CD14-positive monocyte (primary cell): ENCODE results near the gene ICE1. TPM values are rescaled to one million over a fixed set of nuclear protein-coding genes. Genes with fewer than 3 reads are reported as not detected.
"Not testable (repeated sequence)": the region's sequence is repeated elsewhere in the genome, so short reads cannot be mapped to it uniquely, and the experiment has no call there.

Experiments
- DNase-seq, 3 donors: peaks; one replicate each; pipeline ENCODE4 v3.0.0-alpha.2; 2011 to 2022
- H2AFZ ChIP-seq: 2 replicates; pipeline ENCODE4 v1.6.0; 2012; ENCODE audit warnings: mild to moderate bottlenecking, low read depth, low read length, inconsistent platforms; ENCODE audit not compliant: insufficient read depth, poor library complexity, severe bottlenecking
- H3K27ac ChIP-seq, 2 donors: 1 replicate in 1 of 2; 2 replicates in 1 of 2; pipeline ENCODE4 v1.5.1; 2012 to 2013; ENCODE audit warnings: low read length in 2 of 2, control low read depth in 1 of 2, inconsistent platforms in 1 of 2, low read depth in 1 of 2, mild to moderate bottlenecking in 1 of 2
- H3K27me3 ChIP-seq, 2 donors: one replicate each; pipeline versions ENCODE4 v1.6.0 to v1.6.1; 2011 to 2013; ENCODE audit warnings: low read length in 2 of 2; ENCODE audit not compliant: control insufficient read depth in 2 of 2, insufficient read depth in 2 of 2
- H3K36me3 ChIP-seq, 2 donors: replicated peaks in 1 of 2; 1 replicate in 1 of 2; 2 replicates in 1 of 2; pipeline versions ENCODE4 v1.5.1 to v1.6.1; 2012 to 2013; ENCODE audit warnings: low read length in 2 of 2, control low read depth in 1 of 2, inconsistent platforms in 1 of 2, mild to moderate bottlenecking in 1 of 2; ENCODE audit not compliant: insufficient read depth in 2 of 2, control insufficient read depth in 1 of 2
- H3K4me1 ChIP-seq, 2 donors: 1 replicate in 1 of 2; 2 replicates in 1 of 2; pipeline versions ENCODE4 v1.5.1 to v1.6.1; 2012 to 2013; ENCODE audit warnings: low read length in 2 of 2, control low read depth in 1 of 2, inconsistent platforms in 1 of 2, mild to moderate bottlenecking in 1 of 2, moderate library complexity in 1 of 2; ENCODE audit not compliant: insufficient read depth in 2 of 2, control insufficient read depth in 1 of 2
- H3K4me2 ChIP-seq: replicated peaks from 2 replicates; pipeline ENCODE3; 2012; ENCODE audit warnings: low read length, moderate library complexity, mild to moderate bottlenecking; ENCODE audit not compliant: poor library complexity, severe bottlenecking; ENCODE audit errors: extremely low read depth
- H3K4me3 ChIP-seq, 3 experiments: fragments of 200-600 bp in 1 of 3; sonication (generic) in 1 of 3; replicated peaks in 1 of 3; 1 replicate in 2 of 3; 2 replicates in 1 of 3; pipeline ENCODE4 v1.5.1; 2011 to 2013; ENCODE audit warnings: low read length in 3 of 3, mild to moderate bottlenecking in 3 of 3, control low read depth in 2 of 3, low read depth in 2 of 3, inconsistent platforms in 1 of 3, moderate library complexity in 1 of 3
- H3K79me2 ChIP-seq: 2 replicates; pipeline ENCODE4 v1.6.0; 2012; ENCODE audit warnings: mild to moderate bottlenecking, control low read depth, inconsistent platforms, low read length, moderate library complexity; ENCODE audit not compliant: insufficient read depth
- H3K9ac ChIP-seq: 2 replicates; pipeline ENCODE4 v1.6.0; 2017; ENCODE audit warnings: low read length, mild to moderate bottlenecking; ENCODE audit not compliant: insufficient read depth, poor library complexity, severe bottlenecking
- H3K9me3 ChIP-seq, 2 donors: replicated peaks in 1 of 2; 1 replicate in 1 of 2; 2 replicates in 1 of 2; pipeline versions ENCODE4 v1.5.1 to v1.6.1; 2012 to 2013; ENCODE audit warnings: low read length in 2 of 2, control low read depth in 1 of 2; ENCODE audit not compliant: control insufficient read depth in 1 of 2, insufficient read depth in 1 of 2
- H4K20me1 ChIP-seq: 2 replicates; pipeline ENCODE4 v1.6.0; 2012; ENCODE audit warnings: mild to moderate bottlenecking, low read length, control low read depth, moderate library complexity; ENCODE audit not compliant: insufficient read depth
- H3K27ac Mint-ChIP-seq, 7 donors: one replicate each; pipeline ENCODE4 v1.8.0; 2020; ENCODE audit warnings: mild to moderate bottlenecking in 7 of 7, mixed read lengths in 7 of 7, moderate library complexity in 6 of 7, inconsistent platforms in 2 of 7
- H3K27me3 Mint-ChIP-seq, 3 donors: one replicate each; pipeline ENCODE4 v1.8.0; 2021 to 2022; ENCODE audit warnings: low read depth in 3 of 3, mild to moderate bottlenecking in 3 of 3, mixed read lengths in 3 of 3, moderate library complexity in 3 of 3, inconsistent platforms in 1 of 3
- H3K36me3 Mint-ChIP-seq, 2 donors: one replicate each; pipeline ENCODE4 v1.8.0; 2020; ENCODE audit warnings: mixed read lengths in 2 of 2, inconsistent platforms in 1 of 2, mild to moderate bottlenecking in 1 of 2
- H3K4me1 Mint-ChIP-seq: one replicate; pipeline ENCODE4 v1.8.0; 2020; ENCODE audit warnings: mild to moderate bottlenecking, mixed read lengths
- H3K4me3 Mint-ChIP-seq, 2 donors: one replicate each; pipeline ENCODE4 v1.8.0; 2020; ENCODE audit warnings: mild to moderate bottlenecking in 2 of 2, mixed read lengths in 2 of 2, moderate library complexity in 1 of 2
- H3K9me3 Mint-ChIP-seq, 7 donors: one replicate each; pipeline ENCODE4 v1.8.0; 2020 to 2022; ENCODE audit warnings: mixed read lengths in 7 of 7, mild to moderate bottlenecking in 6 of 7, moderate library complexity in 6 of 7, inconsistent platforms in 2 of 7
- CTCF ChIP-seq: fragments of 200-600 bp; IDR thresholded peaks from one replicate; pipeline ENCODE4 v1.8.0; 2022; ENCODE audit warnings: antibody characterized with exemption, mild to moderate bottlenecking
- WGBS: methylation state at CpG from one replicate; pipeline ENCODE4 v1.1.5; 2013; ENCODE audit warnings: missing lambda C conversion rate; ENCODE audit not compliant: insufficient coverage; 5-methylcytosine and 5-hydroxymethylcytosine counted together
- intact Hi-C, 2 donors: fragments of 100-400 bp; cut with micrococcal nuclease; formaldehyde crosslinking; loops; one replicate each; pipeline versions ENCODE4 v1.15.0 to v1.15.1; 2023
- polyA plus RNA-seq, 3 donors: library from polyadenylated mRNA; depleted of rRNA in 1 of 3; unstranded in 2 of 3; stranded (reverse) in 1 of 3; fragments of 300-500 nt in 2 of 3; fragments of >200 nt in 1 of 3; fragmentation: Illumina TruSeq in 2 of 3; gene quantifications; 1 replicate in 2 of 3; 2 replicates in 1 of 3; pipeline ENCODE4 v1.2.3, GENCODE V29; 2012 to 2021

ICE1 gene
- polyA plus RNA-seq, 3 donors = 2.4 to 8.2 (median 6.4) TPM

- H3K27me3 Mint-ChIP-seq, intact Hi-C loops, H3K27me3 ChIP-seq, H3K79me2 ChIP-seq, H3K4me3 ChIP-seq, H3K4me3 Mint-ChIP-seq, H3K4me2 ChIP-seq, H2AFZ ChIP-seq, H3K27ac Mint-ChIP-seq, H3K36me3 Mint-ChIP-seq, H4K20me1 ChIP-seq, H3K27ac ChIP-seq, H3K36me3 ChIP-seq, DNase-seq, H3K4me1 ChIP-seq, H3K9ac ChIP-seq, H3K9me3 ChIP-seq, H3K4me1 Mint-ChIP-seq: not testable (repeated sequence)
- peaks cover 3 to 32% (median 5%) of the 10 kb centered on the region in 7 donors for H3K9me3 Mint-ChIP-seq
- no CpG with 5 or more reads among the region's 8 CpGs for WGBS
Observed at GRCh38 chr5:5395093-5395492, 27.4 kb upstream of the ICE1 start.

- no peak for DNase-seq
- 92% methylated on average over 2 of the region's 2 CpGs for WGBS
- intact Hi-C loops = no loop called here
- Histone ChIP-seq H3K4me1 (no peaks in the 10 kb centered on the region), H3K36me3 (no peaks in the 10 kb centered on the region), H3K4me3 (no peak overlapping the region), H4K20me1 (no peaks in the 10 kb centered on the region), H3K27me3 (no peaks in the 10 kb centered on the region), H3K79me2 (no peaks in the 10 kb centered on the region), H3K27ac (no peak overlapping the region), H3K4me2 (no peak overlapping the region), H3K9ac (no peak overlapping the region), H2AFZ (no peak overlapping the region), H3K9me3 (no peaks in the 10 kb centered on the region)
- Mint-ChIP-seq H3K4me3 (no peak overlapping the region), H3K4me1 (no peaks in the 10 kb centered on the region), H3K36me3 (no peaks in the 10 kb centered on the region), H3K9me3 (peaks cover 0 to 19% (median 8%) of the 10 kb centered on the region in 7 donors), H3K27me3 (peaks cover 0 to 2% (median 2%) of the 10 kb centered on the region in 3 donors), H3K27ac (no peak overlapping the region)
- TF ChIP-seq CTCF = no peak
Observed at GRCh38 chr5:5398071-5398470, 24.4 kb upstream of the ICE1 start.
